Activated T-helper 9 cell treated with anti-CD3 and anti-CD28 coated beads, Interleukin-2, amount 50 U/mL, for 16 hours (primary cell): ENCODE results near the gene FUT8.

ENCODE experiments used
- DNase-seq: peaks from one replicate; pipeline ENCODE4 v3.0.0-alpha.2; 2020; ENCODE audit warnings: low read depth

FUT8 gene

DNA sequence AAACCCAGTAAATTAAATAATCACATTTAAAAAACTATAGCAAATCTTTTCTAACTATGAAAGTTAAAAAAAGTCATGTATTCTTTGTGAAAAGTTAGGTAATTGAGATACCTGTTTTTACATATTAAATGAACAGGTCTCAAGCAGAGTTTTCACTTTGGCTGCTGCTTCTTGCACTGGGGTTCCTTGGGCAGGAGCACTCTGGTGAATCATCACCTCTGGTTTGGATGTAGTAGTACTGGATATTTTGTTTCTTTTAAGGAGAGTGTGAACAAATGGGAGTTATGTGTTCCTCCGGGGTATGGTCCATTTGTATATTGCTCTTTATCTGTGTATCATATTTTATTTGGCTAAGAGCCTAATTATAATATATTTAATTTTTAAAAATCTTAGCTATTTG is 82.7 kb downstream of the FUT8 start:
- no peak for DNase-seq

DNA sequence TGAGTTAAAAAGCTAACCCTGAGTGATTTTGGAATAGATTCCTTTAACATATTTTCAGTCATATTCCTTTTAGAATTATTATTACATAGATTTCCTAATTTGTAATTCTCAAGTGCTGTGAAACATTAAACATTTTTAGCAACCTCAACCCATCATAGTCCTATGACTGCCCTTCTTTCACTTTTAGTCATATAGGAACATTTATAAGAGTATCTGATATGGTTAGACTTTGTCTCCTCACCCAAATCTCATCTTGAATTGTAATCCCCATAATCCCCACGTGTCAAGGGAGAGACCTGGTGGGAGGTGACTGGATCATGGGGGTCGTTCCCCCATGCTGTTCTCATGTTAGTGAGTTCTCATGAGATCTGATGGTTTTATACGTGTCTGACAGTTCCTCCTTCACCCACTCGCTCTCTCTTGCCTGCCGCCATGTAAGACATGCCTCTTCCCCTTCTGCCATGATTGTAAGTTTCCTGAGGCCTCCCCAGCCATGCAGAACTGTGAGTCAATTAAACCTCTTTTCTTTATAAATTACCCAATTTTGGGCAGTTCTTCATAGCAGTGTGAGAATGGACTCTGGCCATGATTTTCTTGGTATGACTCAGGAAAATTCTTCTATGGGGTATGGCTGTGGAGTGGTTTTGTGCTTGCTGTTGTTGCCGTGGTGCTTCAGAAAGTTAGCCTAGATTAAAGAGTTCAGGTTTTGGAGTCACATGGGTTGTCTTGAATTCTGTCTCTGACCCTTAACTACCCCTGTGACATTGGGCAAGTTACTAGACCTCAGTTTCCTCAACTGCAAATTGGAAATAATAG is 83.9 kb downstream of the FUT8 start:
- DNase-seq = no peak

DNA sequence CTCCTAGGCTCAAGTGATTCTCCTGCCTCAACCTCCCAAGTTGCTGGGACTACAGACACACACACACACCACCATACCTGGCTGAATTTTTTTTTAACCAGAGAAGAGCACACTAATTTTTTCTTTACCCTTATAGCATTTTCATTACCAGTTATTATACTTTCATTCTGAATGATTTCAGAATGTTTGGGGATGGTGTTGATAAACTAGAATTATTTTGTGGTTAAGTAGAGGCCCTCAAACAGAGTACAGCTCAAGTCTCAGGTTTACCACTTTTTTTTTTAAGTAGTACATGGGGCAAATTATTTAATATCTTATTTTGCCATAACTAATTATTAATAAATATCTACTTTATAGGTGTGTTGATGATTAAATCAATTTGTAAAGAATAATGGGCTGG is 86.6 kb downstream of the FUT8 start:
- no peak for DNase-seq

DNA sequence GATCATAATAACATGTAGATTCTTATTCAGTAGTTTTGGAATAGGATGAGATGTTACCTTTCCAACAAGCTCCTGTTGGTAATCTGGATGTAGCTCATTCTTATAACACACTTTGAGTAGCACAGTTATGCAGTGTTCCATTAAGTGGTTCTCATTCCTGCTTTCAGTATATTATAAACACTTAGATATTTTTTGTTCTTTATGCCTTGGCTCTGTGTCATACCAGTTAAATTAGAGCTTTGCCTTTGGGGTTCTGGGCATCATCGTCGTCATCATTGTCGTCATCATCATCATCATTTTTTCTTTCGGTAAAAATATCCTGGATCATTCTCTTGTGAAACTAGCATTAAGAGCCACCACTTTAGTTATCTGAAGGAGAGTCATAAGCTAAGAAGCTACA is 87.5 kb downstream of the FUT8 start:
- DNase-seq = no peak

- DNase-seq = no peak
These were observed 88.8 kb downstream of the FUT8 start for GRCh38 chr14:65501328-65501727.

- no peak for DNase-seq
These were observed 90.2 kb downstream of the FUT8 start for GRCh38 chr14:65502676-65503124.

- no peak for DNase-seq
These were observed 91.2 kb downstream of the FUT8 start for GRCh38 chr14:65503771-65504170.

GRCh38 chr14:65506801-65507200 is 94.3 kb downstream of the FUT8 start:
- no peak for DNase-seq

GRCh38 chr14:65509842-65510241 is 97.3 kb downstream of the FUT8 start:
- no peak for DNase-seq

DNA sequence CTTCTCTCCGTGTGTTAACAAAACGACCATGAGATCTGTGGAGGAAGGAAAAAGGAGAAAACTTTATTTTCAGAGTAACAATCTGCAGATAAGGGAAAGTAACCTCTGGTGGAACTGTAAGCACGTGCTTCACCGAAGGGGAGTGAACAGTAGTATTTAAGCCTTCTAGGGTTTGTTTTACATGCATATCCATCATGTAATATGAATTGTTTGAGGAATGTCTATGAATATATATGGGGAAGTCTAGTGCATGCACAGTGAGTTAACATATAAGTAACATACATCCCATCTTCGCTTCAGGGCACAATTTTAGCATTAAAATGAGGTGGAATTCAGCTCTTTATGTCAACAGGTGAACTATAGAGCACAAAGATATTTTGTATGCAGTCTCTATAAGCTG is 101.1 kb downstream of the FUT8 start:
- DNase-seq = no peak

- DNase-seq = no peak
These were observed 105.4 kb downstream of the FUT8 start for GRCh38 chr14:65517635-65518542.

GRCh38 chr14:65528069-65528468 is 115.5 kb downstream of the FUT8 start:
- DNase-seq = no peak

- DNase-seq = no peak
These were observed 118.6 kb downstream of the FUT8 start for GRCh38 chr14:65531148-65531547.

DNA sequence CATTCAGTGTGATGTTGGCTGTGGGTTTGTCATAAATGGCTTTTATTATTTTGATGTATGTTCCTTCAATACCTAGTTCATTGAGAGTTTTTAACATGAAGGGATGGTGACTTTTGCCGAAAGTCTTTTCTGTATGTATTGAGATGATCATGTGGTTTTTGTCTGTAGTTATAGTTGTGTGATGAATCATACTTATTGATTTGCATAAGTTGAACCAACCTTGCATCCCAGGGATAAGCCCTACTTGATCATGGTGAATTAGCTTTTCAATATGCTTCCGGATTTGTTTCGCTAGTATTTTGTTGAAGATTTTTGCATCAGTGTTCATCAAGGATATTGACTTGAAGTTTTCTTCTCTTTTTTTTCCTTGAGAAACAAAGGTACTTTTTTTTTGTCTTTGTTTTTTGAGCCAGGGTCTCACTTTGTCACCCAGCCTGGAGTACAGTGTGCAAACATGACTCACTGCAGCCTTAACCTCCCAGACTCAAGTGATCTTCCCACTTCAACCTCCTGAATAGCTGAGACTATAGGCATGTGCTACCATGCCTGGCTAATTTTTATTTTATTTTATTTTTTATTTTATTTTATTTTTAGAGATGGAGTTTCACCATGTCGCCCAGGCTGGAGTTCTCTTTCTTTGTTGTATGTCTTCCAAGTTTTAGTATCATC is 121.3 kb downstream of the FUT8 start:
- no peak for DNase-seq

GRCh38 chr14:65536781-65537423 is 124.4 kb downstream of the FUT8 start:
- no peak for DNase-seq

GRCh38 chr14:65548878-65549277 is 136.3 kb downstream of the FUT8 start:
- DNase-seq = no peak

GRCh38 chr14:65549429-65549828 is 136.9 kb downstream of the FUT8 start:
- no peak for DNase-seq

GRCh38 chr14:65550779-65551643 is 138.5 kb downstream of the FUT8 start:
- no peak for DNase-seq

DNA sequence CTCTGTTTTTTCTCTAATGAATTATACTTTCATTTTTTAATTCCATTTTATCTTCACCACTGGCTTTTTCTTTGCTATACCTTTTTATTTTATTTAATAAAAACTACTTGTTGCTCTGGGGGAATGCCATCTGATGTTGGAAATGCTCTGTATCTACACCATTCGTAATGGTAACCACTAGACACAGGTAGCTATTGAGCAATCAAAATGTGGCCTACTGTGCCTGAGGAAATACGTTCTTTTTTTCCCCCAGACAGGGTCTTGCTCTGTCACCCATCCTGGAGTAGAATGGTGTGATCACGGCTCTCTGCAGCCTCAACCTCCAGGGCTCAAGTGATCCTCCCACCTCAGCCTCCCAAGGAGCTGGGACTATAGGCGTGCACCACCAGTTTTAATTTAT is 140.2 kb downstream of the FUT8 start:
- no peak for DNase-seq

- DNase-seq = no peak
These were observed 142.3 kb downstream of the FUT8 start for GRCh38 chr14:65554837-65555236.

DNA sequence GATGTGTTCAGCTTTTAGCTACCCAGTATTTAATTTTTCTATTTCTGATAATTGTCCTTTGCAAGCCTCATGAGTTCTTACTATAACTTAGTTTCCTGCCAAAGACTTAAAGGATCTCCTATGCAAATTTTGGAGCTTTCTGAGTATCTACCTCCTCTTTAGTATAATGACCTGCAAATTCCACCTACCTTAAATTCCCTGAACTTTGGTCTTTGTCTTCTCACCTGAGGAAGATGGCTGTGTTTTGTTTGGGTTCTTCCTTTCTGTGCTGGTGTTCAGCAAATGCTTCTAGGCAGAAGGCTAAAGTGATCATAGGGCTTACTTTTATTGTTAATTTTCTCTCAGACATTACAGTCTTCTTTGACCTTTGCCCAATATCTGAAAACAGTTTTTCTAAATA is 142.8 kb downstream of the FUT8 start:
- DNase-seq = no peak
